Keratinocyte (primary cell): ENCODE results near the gene MAGI2. TPM values are rescaled to one million over a fixed set of nuclear protein-coding genes. Genes with fewer than 3 reads are reported as not detected.

Source experiments
- DNase-seq: peaks from one replicate; pipeline ENCODE4 v3.0.0-alpha.2; 2011; ENCODE audit warnings: low read depth, missing footprints, low spot score
- FAIRE-seq: peaks from 2 replicates; lab custom pipeline; 2011; peaks lifted over from hg19 to GRCh38; lab: Jason Lieb, UNC
- H2AFZ ChIP-seq: 2 replicates; pipeline ENCODE4 v1.6.0; 2012; ENCODE audit warnings: low read length, control low read depth, inconsistent platforms; ENCODE audit not compliant: control insufficient read depth
- H3K27ac ChIP-seq: 2 replicates; pipeline ENCODE4 v1.5.1; 2011; ENCODE audit warnings: low read length; ENCODE audit not compliant: control insufficient read depth, insufficient read depth
- H3K27me3 ChIP-seq: 3 replicates; pipeline ENCODE4 v1.6.0; 2011; ENCODE audit warnings: low read length; ENCODE audit not compliant: control insufficient read depth, insufficient read depth; ENCODE audit errors: extremely low read depth
- H3K36me3 ChIP-seq, 2 experiments: 2 replicates in 1 of 2; 3 replicates in 1 of 2; pipeline ENCODE4 v1.5.1; 2011; ENCODE audit warnings: low read length in 2 of 2, mild to moderate bottlenecking in 1 of 2; ENCODE audit not compliant: control insufficient read depth in 2 of 2, insufficient read depth in 2 of 2; ENCODE audit errors: extremely low read depth in 1 of 2
- H3K4me1 ChIP-seq: 3 replicates; pipeline ENCODE4 v1.5.1; 2011; ENCODE audit warnings: low read length; ENCODE audit not compliant: control insufficient read depth, insufficient read depth; ENCODE audit errors: extremely low read depth
- H3K4me2 ChIP-seq: 3 replicates; pipeline ENCODE4 v1.6.0; 2011; ENCODE audit warnings: low read depth, low read length; ENCODE audit not compliant: control insufficient read depth, insufficient read depth; ENCODE audit errors: extremely low read depth
- H3K4me3 ChIP-seq, 3 experiments: fragments of 200-600 bp in 1 of 3; sonication (generic) in 1 of 3; 2 replicates in 2 of 3; 3 replicates in 1 of 3; pipeline ENCODE4 v1.5.1; 2011 to 2016; ENCODE audit warnings: low read length in 3 of 3, mild to moderate bottlenecking in 3 of 3, control low read depth in 2 of 3, inconsistent platforms in 1 of 3, low read depth in 1 of 3, mixed read lengths in 1 of 3, mixed run types in 1 of 3, moderate library complexity in 1 of 3; ENCODE audit not compliant: control insufficient read depth in 2 of 3, insufficient read depth in 2 of 3; ENCODE audit errors: extremely low read depth in 1 of 3
- H3K79me2 ChIP-seq: 2 replicates; pipeline ENCODE4 v1.6.0; 2012; ENCODE audit warnings: low read length; ENCODE audit not compliant: control insufficient read depth, insufficient read depth
- H3K9ac ChIP-seq: 3 replicates; pipeline ENCODE4 v1.6.0; 2011; ENCODE audit warnings: low read length; ENCODE audit not compliant: control insufficient read depth, insufficient read depth; ENCODE audit errors: extremely low read depth
- H3K9me1 ChIP-seq: 3 replicates; pipeline ENCODE4 v1.6.0; 2011; ENCODE audit warnings: low read length; ENCODE audit not compliant: control insufficient read depth, insufficient read depth; ENCODE audit errors: extremely low read depth
- H3K9me3 ChIP-seq: 2 replicates; pipeline ENCODE4 v1.5.1; 2012; ENCODE audit warnings: low read depth, low read length; ENCODE audit not compliant: control insufficient read depth
- H4K20me1 ChIP-seq: 3 replicates; pipeline ENCODE4 v1.6.0; 2011; ENCODE audit warnings: low read length; ENCODE audit not compliant: control insufficient read depth, insufficient read depth; ENCODE audit errors: extremely low read depth
- CTCF ChIP-seq, 3 experiments: IDR thresholded peaks in 1 of 3; conservative IDR thresholded peaks in 1 of 3; optimal IDR thresholded peaks in 1 of 3; 2 replicates in 2 of 3; 3 replicates in 1 of 3; pipeline versions ENCODE3 to v1.5.1; 2011; ENCODE audit warnings: low read length in 3 of 3, mild to moderate bottlenecking in 3 of 3, moderate library complexity in 2 of 3, control low read depth in 1 of 3, inconsistent platforms in 1 of 3; ENCODE audit not compliant: insufficient read depth in 2 of 3; ENCODE audit errors: extremely low read depth in 1 of 3
- EZH2 ChIP-seq: IDR thresholded peaks from one replicate; pipeline ENCODE4 v1.6.1; 2012; ENCODE audit warnings: inconsistent platforms, mild to moderate bottlenecking, low read length, moderate library complexity
- dilution Hi-C: fragments of 300-500 bp; cut with MboI; formaldehyde crosslinking; loops from one replicate; pipeline ENCODE4 v1.7.0; 2020; ENCODE audit warnings: low sequenced_read_pairs; ENCODE audit not compliant: extremely low pct_ligation_motif_present
- polyA plus RNA-seq, 5 experiments: library from polyadenylated mRNA; depleted of rRNA in 3 of 5; stranded (reverse) in 3 of 5; stranded (forward) in 1 of 5; unstranded in 1 of 5; fragments of >200 nt; gene quantifications; 1 replicate in 1 of 5; 2 replicates in 3 of 5; 3 replicates in 1 of 5; pipeline versions ENCODE4 v1.2.1 to v1.2.3, GENCODE V29; 2011 to 2012; ENCODE audit warnings: missing spikeins in 2 of 5, low read depth in 1 of 5, low replicate concordance in 1 of 5

MAGI2 gene
- polyA plus RNA-seq, 1 donor (not counting 4 experiments of a cell fraction or from before 2014, with no cell fraction given) = 0.07 TPM

GRCh38 chr7:79132844-79133451 is 320.5 kb downstream of the MAGI2 start:
- Histone ChIP-seq H3K27ac (no peak overlapping the region), H3K9ac (no peak overlapping the region), H3K4me1 (no peaks in the 10 kb centered on the region), H3K27me3 (no peaks in the 10 kb centered on the region), H3K9me1 (no peaks in the 10 kb centered on the region), H2AFZ (no peak overlapping the region), H3K36me3 (no peaks in the 10 kb centered on the region), H3K4me2 (no peak overlapping the region), H3K9me3 (no peaks in the 10 kb centered on the region), H4K20me1 (no peaks in the 10 kb centered on the region), H3K79me2 (no peaks in the 10 kb centered on the region), H3K4me3 (no peak overlapping the region)
- TF ChIP-seq EZH2 (no peak), CTCF (optimal IDR thresholded peaks at IDR 0.05 in 1 of 3, IDR thresholded peaks at IDR 0.05 in 1 of 3, conservative IDR thresholded peaks at IDR 0.05 in 1 of 3; ENCODE audit: extremely low read depth in 1 of 3, insufficient read depth in 2 of 3, low read length in 3 of 3) (no peak)
- dilution Hi-C loops = no loop called here
- DNase-seq = no peak
- FAIRE-seq = no peak

DNA sequence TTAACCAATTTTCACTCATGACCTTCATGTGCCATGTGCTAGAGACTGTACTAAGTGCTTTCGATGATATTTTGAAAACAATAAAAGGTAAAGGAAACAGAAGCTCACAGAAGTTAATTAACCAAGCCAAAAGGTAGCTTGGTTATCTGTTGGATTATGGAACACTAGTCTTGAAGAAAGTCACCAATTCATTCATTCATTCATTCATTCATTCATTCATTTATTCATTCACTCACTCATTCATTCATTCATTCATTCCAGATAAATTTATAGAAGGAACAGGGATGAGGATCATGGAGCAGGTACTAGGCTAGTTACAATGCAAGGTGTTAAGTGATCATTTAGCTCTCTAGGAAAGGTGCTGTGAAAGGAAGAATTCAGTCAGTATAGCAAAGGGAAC is 322.8 kb downstream of the MAGI2 start:
- dilution Hi-C loops = no loop called here

More for the DNA sequence above, 322.8 kb downstream of the MAGI2 start:
- H4K20me1 ChIP-seq = no peaks in the 10 kb centered on the region
- no peaks in the 10 kb centered on the region for H3K9me1 ChIP-seq
- H3K4me2 ChIP-seq = no peak overlapping the region
- H3K9ac ChIP-seq = no peak overlapping the region
- TF ChIP-seq EZH2 (no peak), CTCF (optimal IDR thresholded peaks at IDR 0.05 in 1 of 3, IDR thresholded peaks at IDR 0.05 in 1 of 3, conservative IDR thresholded peaks at IDR 0.05 in 1 of 3; ENCODE audit: extremely low read depth in 1 of 3, insufficient read depth in 2 of 3, low read length in 3 of 3) (no peak)
- H3K9me3 ChIP-seq = no peaks in the 10 kb centered on the region
- no peaks in the 10 kb centered on the region for H3K27me3 ChIP-seq
- no peak for DNase-seq
- no peak overlapping the region for H3K27ac ChIP-seq
- H3K4me1 ChIP-seq = no peaks in the 10 kb centered on the region
- H3K79me2 ChIP-seq = no peaks in the 10 kb centered on the region
- no peak for FAIRE-seq
- no peak overlapping the region for H2AFZ ChIP-seq
- no peak overlapping the region for H3K4me3 ChIP-seq
- H3K36me3 ChIP-seq = no peaks in the 10 kb centered on the region
